MM.1S (cell line): ENCODE data around the gene CHRNA4.

Experiments used
- CTCF ChIP-seq: fragments of 300-600 bp; sonication (generic); IDR thresholded peaks from 2 replicates; pipeline ENCODE4 v1.5.1; 2016; ENCODE audit warnings: antibody characterized with exemption, low read length, mixed read lengths
- EZH2 ChIP-seq: fragments of 300-600 bp; sonication (generic); optimal IDR thresholded peaks from 2 replicates; pipeline ENCODE3; 2017; ENCODE audit warnings: low read depth, mild to moderate bottlenecking, antibody characterized with exemption, low read length, mixed read lengths
- EZH2phosphoT487 ChIP-seq: fragments of 300-600 bp; sonication (generic); IDR thresholded peaks from 2 replicates; pipeline ENCODE4 v1.6.1; 2018; ENCODE audit warnings: antibody characterized with exemption, low read length

DNA sequence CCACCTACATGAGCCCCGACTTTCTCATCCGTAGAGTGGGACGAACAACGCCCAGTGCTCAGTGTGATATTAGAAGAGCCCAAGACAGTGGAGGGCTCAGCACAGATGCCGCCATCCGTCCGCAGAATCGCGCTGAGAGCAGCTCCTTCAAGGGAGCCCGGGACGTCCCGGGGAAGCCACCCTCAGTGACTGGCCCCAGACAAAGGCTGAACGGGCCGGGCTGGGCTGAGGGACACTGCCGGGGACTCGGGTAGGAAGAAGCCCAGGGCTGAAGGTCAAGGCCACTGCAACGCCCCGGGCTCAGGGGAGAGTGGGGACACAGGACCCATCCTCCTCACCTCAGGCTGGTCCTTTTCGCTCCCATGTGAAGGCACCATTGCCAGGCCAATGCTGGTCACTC lies 12.8 kb upstream of the CHRNA4 start:
- TF ChIP-seq EZH2, result no peak
- no peak for TF ChIP-seq CTCF
- no peak for TF ChIP-seq EZH2phosphoT487
